ENCODE data around the gene HOXD9. TPM values are rescaled to one million over a fixed set of nuclear protein-coding genes. Genes with fewer than 3 reads are reported as not detected.

HOXD9 gene
- polyA plus RNA-seq, 1 experiment, result not detected

DNA sequence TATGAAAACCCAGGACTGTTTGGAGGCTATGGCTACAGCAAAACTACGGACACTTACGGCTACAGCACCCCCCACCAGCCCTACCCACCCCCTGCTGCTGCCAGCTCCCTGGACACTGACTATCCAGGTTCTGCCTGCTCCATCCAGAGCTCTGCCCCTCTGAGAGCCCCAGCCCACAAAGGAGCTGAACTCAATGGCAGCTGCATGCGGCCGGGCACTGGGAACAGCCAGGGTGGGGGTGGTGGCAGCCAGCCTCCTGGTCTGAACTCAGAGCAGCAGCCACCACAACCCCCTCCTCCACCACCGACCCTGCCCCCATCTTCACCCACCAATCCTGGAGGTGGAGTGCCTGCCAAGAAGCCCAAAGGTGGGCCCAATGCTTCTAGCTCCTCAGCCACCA, 46.7 kb downstream of the HOXD9 start:
- TF ChIP-seq CTCF (IDR thresholded peaks at IDR 0.05; ENCODE audit: low read depth, low read length), result no peak
- peaks cover 13% of the 10 kb centered on the region; the same call in 1 of the 2 replicates for H3K9me3 ChIP-seq (ENCODE audit: control insufficient read depth, insufficient read depth, low read length)
- ChIA-PET POLR2A (no interaction called here), CTCF (interaction anchor here (0.6 to 0.8 kb wide), 2 partner anchors 29 to 469 kb away, joined by 5 read pairs; no protein-coding TSS in a partner anchor)
- H3K27ac ChIP-seq (ENCODE audit: low read depth, low read length), result no peak overlapping the region
- DNase-seq (ENCODE audit: low read depth, low spot score), result no peak
- no peak overlapping the region for H3K4me3 ChIP-seq (ENCODE audit: low read depth, low read length)
- H3K27me3 ChIP-seq (ENCODE audit: control insufficient read depth, insufficient read depth, low read length), result peaks cover 72% of the 10 kb centered on the region

- CTCF ChIA-PET, result interaction anchor here (0.6 kb wide), 1 partner anchor 468 kb away, joined by 5 read pairs; no protein-coding TSS in a partner anchor
- Histone ChIP-seq H3K4me3 (ENCODE audit: low read depth, low read length) (no peak overlapping the region), H3K27ac (ENCODE audit: low read depth, low read length) (no peak overlapping the region), H3K27me3 (ENCODE audit: control insufficient read depth, insufficient read depth, low read length) (peaks cover 72% of the 10 kb centered on the region), H3K9me3 (ENCODE audit: control insufficient read depth, insufficient read depth, low read length) (peaks cover 13% of the 10 kb centered on the region; the same call in 1 of the 2 replicates)
- DNase-seq (ENCODE audit: low read depth, low spot score), result no peak
- no peak for TF ChIP-seq CTCF (IDR thresholded peaks at IDR 0.05; ENCODE audit: low read depth, low read length)
- POLR2A ChIA-PET, result no interaction called here
Observed at GRCh38 chr2:176169711-176170110, 47.2 kb downstream of the HOXD9 start.

- peaks cover 71% of the 10 kb centered on the region for H3K27me3 ChIP-seq (ENCODE audit: control insufficient read depth, insufficient read depth, low read length)
- peaks cover 13% of the 10 kb centered on the region; the same call in 1 of the 2 replicates for H3K9me3 ChIP-seq (ENCODE audit: control insufficient read depth, insufficient read depth, low read length)
- H3K4me3 ChIP-seq (ENCODE audit: low read depth, low read length), result no peak overlapping the region
- ChIA-PET POLR2A (no interaction called here), CTCF (no interaction called here)
- TF ChIP-seq CTCF (IDR thresholded peaks at IDR 0.05; ENCODE audit: low read depth, low read length), result no peak
- no peak for DNase-seq (ENCODE audit: low read depth, low spot score)
- no peak overlapping the region for H3K27ac ChIP-seq (ENCODE audit: low read depth, low read length)
Observed at GRCh38 chr2:176170602-176171305, 48.2 kb downstream of the HOXD9 start.

GRCh38 chr2:176171351-176172006, 49.0 kb downstream of the HOXD9 start:
- no peak for TF ChIP-seq CTCF (IDR thresholded peaks at IDR 0.05; ENCODE audit: low read depth, low read length)
- no peak for DNase-seq (ENCODE audit: low read depth, low spot score)
- ChIA-PET POLR2A (no interaction called here), CTCF (no interaction called here)
- Histone ChIP-seq H3K27me3 (ENCODE audit: control insufficient read depth, insufficient read depth, low read length) (peaks cover 71% of the 10 kb centered on the region), H3K9me3 (ENCODE audit: control insufficient read depth, insufficient read depth, low read length) (peaks cover 13% of the 10 kb centered on the region; the same call in 1 of the 2 replicates), H3K27ac (ENCODE audit: low read depth, low read length) (no peak overlapping the region), H3K4me3 (ENCODE audit: low read depth, low read length) (no peak overlapping the region)

All from AG04450 (cell line).